Activated CD4-positive, alpha-beta T cell treated with anti-CD3 and anti-CD28 coated beads for 36 hours (primary cell): ENCODE measurements around the gene ZER1. TPM values are rescaled to one million over a fixed set of nuclear protein-coding genes. Genes with fewer than 3 reads are reported as not detected.

Source experiments
- ATAC-seq: fragments of 200-7000 bp; cut with Tn5 transposase; one replicate; pipeline ENCODE4 v1.10.0; 2021; ENCODE audit warnings: mild to moderate bottlenecking, moderate library complexity
- CTCF ChIA-PET: fragments of 350-600 bp; sonication (Branson Sonifier 250); formaldehyde crosslinking; loops from one replicate; lab custom pipeline; 2021; ENCODE audit warnings: antibody characterized with exemption; lab: Charles Lee
- POLR2A ChIA-PET: fragments of 350-600 bp; sonication (Branson Sonifier 250); formaldehyde crosslinking; loops from one replicate; lab custom pipeline; 2021; ENCODE audit warnings: antibody characterized with exemption, inconsistent platforms; lab: Charles Lee
- DNase-seq: peaks from one replicate; pipeline ENCODE4 v3.0.0-alpha.2; 2020
- H3K27ac Mint-ChIP-seq: one replicate; pipeline ENCODE4 v1.8.0; 2021; ENCODE audit warnings: mixed read lengths
- H3K27me3 Mint-ChIP-seq: one replicate; pipeline ENCODE4 v1.8.0; 2021; ENCODE audit warnings: mixed read lengths
- H3K36me3 Mint-ChIP-seq: one replicate; pipeline ENCODE4 v1.8.0; 2021; ENCODE audit warnings: low read depth, mixed read lengths
- H3K4me1 Mint-ChIP-seq: one replicate; pipeline ENCODE4 v1.8.0; 2021; ENCODE audit warnings: mixed read lengths
- H3K4me3 Mint-ChIP-seq: one replicate; pipeline ENCODE4 v1.8.0; 2021; ENCODE audit warnings: mild to moderate bottlenecking, moderate library complexity, mixed read lengths
- H3K9me3 Mint-ChIP-seq: one replicate; pipeline ENCODE4 v1.8.0; 2021; ENCODE audit warnings: low read depth, mixed read lengths
- intact Hi-C, 2 experiments: fragments of 100-400 bp; cut with DNase I in 1 of 2; cut with micrococcal nuclease in 1 of 2; formaldehyde crosslinking; loops; one replicate each; pipeline versions ENCODE4 v1.14.2 to v1.15.1; 2022 to 2024; cut with DNase I, micrococcal nuclease
- total RNA-seq, 2 experiments: library from RNA; stranded (reverse); gene quantifications; one replicate each; pipeline ENCODE4 v1.2.3, GENCODE V29; 2021

The ZER1 gene
- 10 to 100 TPM; 17.1 to 19.3 TPM for total RNA-seq

GRCh38 chr9:128771745-128772519 lies at the start of gene ZER1:
TSS of gene ZER1 (minus strand) at chr9:128771927. CDS start at chr9:128755565, 16,362 bp downstream.
- Mint-ChIP-seq H3K27me3 (no peaks in the 10 kb centered on the region), H3K9me3 (no peaks in the 10 kb centered on the region), H3K36me3 (peaks cover 5% of the 10 kb centered on the region), H3K4me1 (peaks cover 18% of the 10 kb centered on the region), H3K4me3 (peak within 1 kb of the TSS; percentile 82), H3K27ac (peak within 1 kb of the TSS; percentile 86)
- ChIA-PET CTCF (interaction anchor here (0.6 to 2.3 kb wide), 4 partner anchors 10 to 68 kb away, joined by 3 to 11 read pairs (median 3); no protein-coding TSS in a partner anchor), POLR2A (no interaction called here)
- intact Hi-C loops, result loop anchor here (1.0 to 10.0 kb wide), 18 partner anchors 15 to 611 kb away; partner anchors contain the start of genes ENDOG (in 2 of the 2), TBC1D13 (in 2 of the 2), ZDHHC12 (in 2 of the 2) and BBLN (in 1 of the 2)
- ATAC-seq (peak; percentile 94), DNase-seq (peak; percentile 97)

- Mint-ChIP-seq H3K36me3 (peaks cover 16% of the 10 kb centered on the region), H3K4me3 (no peak overlapping the region), H3K9me3 (no peaks in the 10 kb centered on the region), H3K27me3 (no peaks in the 10 kb centered on the region), H3K27ac (no peak overlapping the region), H3K4me1 (peaks cover 13% of the 10 kb centered on the region)
- ATAC-seq (no peak), DNase-seq (no peak)
- CTCF ChIA-PET, result interaction anchor here (0.6 to 1.4 kb wide), 2 partner anchors 9 to 39 kb away, joined by 3 to 5 read pairs; partner anchors contain the start of gene SPOUT1
- POLR2A ChIA-PET, result interaction anchor here (0.7 to 1.3 kb wide), 3 partner anchors 9 to 316 kb away, joined by 3 to 5 read pairs (median 5); partner anchors contain the start of gene SPOUT1
- intact Hi-C loops, result no loop called here
Observed at GRCh38 chr9:128820665-128821583, 49.2 kb upstream of the ZER1 start.

GRCh38 chr9:128819716-128820664 lies 48.3 kb upstream of the ZER1 start:
- ChIA-PET POLR2A (interaction anchor here (0.6 to 0.8 kb wide), 2 partner anchors 10 to 115 kb away, joined by 3 read pairs; partner anchors contain the start of gene SPOUT1), CTCF (interaction anchor here (1.2 to 2.0 kb wide), 3 partner anchors 10 to 42 kb away, joined by 3 to 7 read pairs (median 5); partner anchors contain the start of gene SPOUT1)
- no peak overlapping the region for H3K27ac Mint-ChIP-seq
- intact Hi-C loops, result loop anchor here (2.0 to 5.0 kb wide), 3 partner anchors 62 to 163 kb away; partner anchors contain the start of genes DYNC2I2 (in 1 of the 2), KYAT1 (in 1 of the 2), LRRC8A (in 1 of the 2) and SET (in 1 of the 2)
- no peak for DNase-seq
- ATAC-seq, result no peak
- no peaks in the 10 kb centered on the region for H3K9me3 Mint-ChIP-seq
- no peaks in the 10 kb centered on the region for H3K27me3 Mint-ChIP-seq
- peak overlapping the region; percentile 75 for H3K4me3 Mint-ChIP-seq
- H3K36me3 Mint-ChIP-seq, result peaks cover 16% of the 10 kb centered on the region
- peaks cover 13% of the 10 kb centered on the region for H3K4me1 Mint-ChIP-seq

GRCh38 chr9:128818839-128819715 lies 47.4 kb upstream of the ZER1 start:
- CTCF ChIA-PET, result interaction anchor here (0.5 to 2.4 kb wide), 17 partner anchors 8 to 320 kb away, joined by 3 to 16 read pairs (median 4); partner anchors contain the start of gene SPOUT1
- H3K27ac Mint-ChIP-seq, result no peak overlapping the region
- ATAC-seq, result peak; percentile 28

GRCh38 chr9:128818099-128818838 lies 46.5 kb upstream of the ZER1 start, which contains the start of gene ENDOG:
TSS of gene ENDOG (plus strand) at chr9:128818500. CDS start at chr9:128818685, 185 bp downstream.
- ChIA-PET POLR2A (interaction anchor here (0.5 to 1.1 kb wide), 8 partner anchors 11 to 1375 kb away, joined by 3 to 7 read pairs (median 4); partner anchors contain the start of genes SPOUT1 and ZDHHC12), CTCF (interaction anchor here (0.5 to 2.4 kb wide), 28 partner anchors 9 to 848 kb away, joined by 3 to 16 read pairs (median 4); partner anchors contain the start of genes SPOUT1, URM1 and ZDHHC12)
- H3K4me1 Mint-ChIP-seq, result peaks cover 13% of the 10 kb centered on the region
- DNase-seq (peak; percentile 98), ATAC-seq (peak; percentile 98)
- peaks cover 10% of the 10 kb centered on the region for H3K36me3 Mint-ChIP-seq
- no peaks in the 10 kb centered on the region for H3K27me3 Mint-ChIP-seq
- H3K27ac Mint-ChIP-seq, result peak within 1 kb of the TSS; percentile 80
- intact Hi-C loops, result loop anchor here (1.0 to 5.0 kb wide), 20 partner anchors 11 to 595 kb away; partner anchors contain the start of genes KYAT1 (in 2 of the 2), SET (in 2 of the 2), SPOUT1 (in 2 of the 2) and ZER1 (in 2 of the 2)
- H3K9me3 Mint-ChIP-seq, result no peaks in the 10 kb centered on the region
- H3K4me3 Mint-ChIP-seq, result peak within 1 kb of the TSS; percentile 76

More at GRCh38 chr9:128818839-128819715, 47.4 kb upstream of the ZER1 start:
- H3K4me1 Mint-ChIP-seq, result peaks cover 13% of the 10 kb centered on the region
- H3K36me3 Mint-ChIP-seq, result peaks cover 10% of the 10 kb centered on the region
- peak; percentile 65 for DNase-seq
- intact Hi-C loops, result loop anchor here (1.0 to 5.0 kb wide), 20 partner anchors 10 to 594 kb away; partner anchors contain the start of genes KYAT1 (in 2 of the 2), SET (in 2 of the 2), SPOUT1 (in 2 of the 2) and ZER1 (in 2 of the 2)
- H3K9me3 Mint-ChIP-seq, result no peaks in the 10 kb centered on the region
- POLR2A ChIA-PET, result interaction anchor here (0.5 to 1.1 kb wide), 4 partner anchors 11 to 95 kb away, joined by 3 to 7 read pairs (median 4); partner anchors contain the start of genes SPOUT1 and ZDHHC12
- peak overlapping the region; percentile 75 for H3K4me3 Mint-ChIP-seq
- no peaks in the 10 kb centered on the region for H3K27me3 Mint-ChIP-seq

GRCh38 chr9:128810873-128811272 lies 39.1 kb upstream of the ZER1 start:
- no peak for ATAC-seq
- ChIA-PET CTCF (no interaction called here), POLR2A (no interaction called here)
- no peaks in the 10 kb centered on the region for H3K4me1 Mint-ChIP-seq
- H3K9me3 Mint-ChIP-seq, result no peaks in the 10 kb centered on the region
- H3K27me3 Mint-ChIP-seq, result no peaks in the 10 kb centered on the region
- no peak overlapping the region for H3K27ac Mint-ChIP-seq
- intact Hi-C loops, result no loop called here
- no peak for DNase-seq
- H3K4me3 Mint-ChIP-seq, result no peak overlapping the region
- peaks cover 5% of the 10 kb centered on the region for H3K36me3 Mint-ChIP-seq

GRCh38 chr9:128809831-128810230 lies 38.1 kb upstream of the ZER1 start:
- DNase-seq, result no peak
- ATAC-seq, result no peak
- Mint-ChIP-seq H3K27me3 (no peaks in the 10 kb centered on the region), H3K4me1 (no peaks in the 10 kb centered on the region), H3K36me3 (peaks cover 7% of the 10 kb centered on the region), H3K4me3 (no peak overlapping the region), H3K27ac (no peak overlapping the region), H3K9me3 (no peaks in the 10 kb centered on the region)
- ChIA-PET CTCF (interaction anchor here (0.6 to 1.1 kb wide), 3 partner anchors 9 to 119 kb away, joined by 3 read pairs; no protein-coding TSS in a partner anchor), POLR2A (no interaction called here)
- intact Hi-C loops, result no loop called here

- Mint-ChIP-seq H3K9me3 (no peaks in the 10 kb centered on the region), H3K27me3 (no peaks in the 10 kb centered on the region), H3K4me1 (no peaks in the 10 kb centered on the region), H3K36me3 (peaks cover 7% of the 10 kb centered on the region), H3K4me3 (no peak overlapping the region), H3K27ac (no peak overlapping the region)
- DNase-seq (no peak), ATAC-seq (no peak)
- intact Hi-C loops, result no loop called here
- CTCF ChIA-PET, result interaction anchor here (0.6 to 1.1 kb wide), 2 partner anchors 38 to 119 kb away, joined by 3 read pairs; no protein-coding TSS in a partner anchor
- POLR2A ChIA-PET, result no interaction called here
Observed at GRCh38 chr9:128809036-128809599, 37.4 kb upstream of the ZER1 start.
